Measurements from ENCODE around the gene PRKD2. TPM values are rescaled to one million over a fixed set of nuclear protein-coding genes. Genes with fewer than 3 reads are reported as not detected.

Gene PRKD2
- total RNA-seq, 1 donor from 2014 or later = 63.6 TPM

DNA sequence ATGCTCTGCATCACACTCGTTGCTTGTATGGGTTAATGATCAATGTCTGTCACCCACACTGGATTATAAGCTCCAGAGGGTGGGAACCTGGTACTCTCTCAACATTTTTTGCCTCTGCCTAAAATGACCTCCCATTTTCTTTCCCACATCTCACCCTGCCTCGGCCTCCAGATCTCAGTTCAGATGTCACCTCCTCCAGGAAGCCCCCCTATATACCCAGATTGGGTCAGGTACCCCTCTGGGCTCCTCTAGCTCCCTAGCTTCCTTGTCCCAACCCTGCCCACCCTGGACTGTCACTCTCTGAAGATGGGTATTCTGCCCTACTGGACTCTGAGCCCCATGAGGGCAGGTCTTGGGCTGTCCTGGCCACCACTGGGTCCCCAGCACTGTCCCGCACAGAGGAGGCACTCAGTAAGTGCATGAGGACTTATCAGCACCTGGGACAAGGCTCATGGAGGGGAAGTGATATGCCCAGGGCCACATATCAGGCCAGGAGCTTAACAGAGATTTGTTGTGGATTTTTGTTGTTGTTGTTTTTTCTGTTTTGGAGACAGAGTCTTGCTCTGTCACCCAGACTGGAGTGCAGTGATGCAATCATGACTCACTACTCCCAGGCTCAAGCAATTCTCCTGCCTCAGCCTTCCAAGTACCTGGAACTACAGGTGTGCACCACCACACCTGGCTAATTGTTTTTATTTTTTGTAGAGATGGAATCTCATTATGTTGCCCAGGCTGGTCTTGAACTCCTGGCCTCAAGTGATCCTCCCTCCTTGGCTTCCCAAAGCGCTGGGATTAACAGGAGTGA is 23.8 kb downstream of the PRKD2 start:
- Histone ChIP-seq H3K27me3 (ENCODE audit: control insufficient read depth, insufficient read depth, low read length) (no peaks in the 10 kb centered on the region), H3K36me3 (ENCODE audit: control insufficient read depth, insufficient read depth, low read length) (peaks cover 11% of the 10 kb centered on the region), H3K4me3 (ENCODE audit: low read depth, low read length) (no peak overlapping the region)
- DNase-seq (ENCODE audit: low read depth) = no peak
- TF ChIP-seq, protein P1, sequence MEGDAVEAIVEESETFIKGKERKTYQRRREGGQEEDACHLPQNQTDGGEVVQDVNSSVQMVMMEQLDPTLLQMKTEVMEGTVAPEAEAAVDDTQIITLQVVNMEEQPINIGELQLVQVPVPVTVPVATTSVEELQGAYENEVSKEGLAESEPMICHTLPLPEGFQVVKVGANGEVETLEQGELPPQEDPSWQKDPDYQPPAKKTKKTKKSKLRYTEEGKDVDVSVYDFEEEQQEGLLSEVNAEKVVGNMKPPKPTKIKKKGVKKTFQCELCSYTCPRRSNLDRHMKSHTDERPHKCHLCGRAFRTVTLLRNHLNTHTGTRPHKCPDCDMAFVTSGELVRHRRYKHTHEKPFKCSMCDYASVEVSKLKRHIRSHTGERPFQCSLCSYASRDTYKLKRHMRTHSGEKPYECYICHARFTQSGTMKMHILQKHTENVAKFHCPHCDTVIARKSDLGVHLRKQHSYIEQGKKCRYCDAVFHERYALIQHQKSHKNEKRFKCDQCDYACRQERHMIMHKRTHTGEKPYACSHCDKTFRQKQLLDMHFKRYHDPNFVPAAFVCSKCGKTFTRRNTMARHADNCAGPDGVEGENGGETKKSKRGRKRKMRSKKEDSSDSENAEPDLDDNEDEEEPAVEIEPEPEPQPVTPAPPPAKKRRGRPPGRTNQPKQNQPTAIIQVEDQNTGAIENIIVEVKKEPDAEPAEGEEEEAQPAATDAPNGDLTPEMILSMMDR (IDR thresholded peaks at IDR 0.05; ENCODE audit: insufficient read depth, low read length, poor library complexity, severe bottlenecking) = no peak

DNA sequence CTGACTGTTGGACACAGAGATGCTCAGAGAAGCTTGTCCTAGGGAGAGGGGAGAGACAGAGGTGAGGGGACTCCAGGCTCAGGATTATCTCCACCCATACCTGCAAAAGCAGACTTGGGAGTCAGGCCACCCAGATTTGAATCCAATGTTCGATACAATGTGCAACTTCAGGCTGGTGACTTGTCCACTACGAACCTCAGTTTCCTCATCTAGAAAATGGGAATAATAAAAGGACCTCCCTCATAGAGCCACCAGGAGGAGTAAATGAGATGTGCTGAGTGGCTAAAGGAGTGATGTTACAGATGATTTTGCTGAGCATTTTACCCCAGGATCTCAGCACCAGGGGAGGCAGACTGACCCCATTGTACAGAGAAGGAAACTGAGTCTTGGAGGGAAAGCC is 25.0 kb downstream of the PRKD2 start:
- peaks cover 11% of the 10 kb centered on the region for H3K36me3 ChIP-seq (ENCODE audit: control insufficient read depth, insufficient read depth, low read length)
- H3K4me3 ChIP-seq (ENCODE audit: low read depth, low read length) = no peak overlapping the region
- TF ChIP-seq, protein P1 (IDR thresholded peaks at IDR 0.05; ENCODE audit: insufficient read depth, low read length, poor library complexity, severe bottlenecking) = no peak
- DNase-seq (ENCODE audit: low read depth) = no peak
- no peaks in the 10 kb centered on the region for H3K27me3 ChIP-seq (ENCODE audit: control insufficient read depth, insufficient read depth, low read length)

DNA sequence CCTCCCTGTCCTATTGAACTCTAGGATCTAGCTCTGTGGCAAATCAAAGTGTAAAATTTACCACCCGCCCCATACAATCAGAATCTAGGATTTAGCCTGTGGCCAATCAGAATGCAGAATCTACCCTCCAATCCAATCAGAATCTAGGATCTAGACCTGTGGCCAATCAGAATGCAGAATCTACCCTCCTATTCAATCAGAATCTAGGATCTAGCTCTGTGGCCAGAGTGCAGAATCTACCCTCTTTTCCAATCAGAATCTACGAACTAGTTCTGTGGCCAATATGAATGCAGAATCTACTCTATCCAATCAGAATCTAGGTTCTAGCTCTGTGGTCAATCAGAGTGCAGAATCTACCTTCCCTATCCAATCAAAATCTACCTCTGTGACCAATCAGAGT is 25.8 kb downstream of the PRKD2 start:
- Histone ChIP-seq H3K36me3 (ENCODE audit: control insufficient read depth, insufficient read depth, low read length) (peaks cover 10% of the 10 kb centered on the region), H3K27me3 (ENCODE audit: control insufficient read depth, insufficient read depth, low read length) (no peaks in the 10 kb centered on the region), H3K4me3 (ENCODE audit: low read depth, low read length) (no peak overlapping the region)
- TF ChIP-seq, protein P1 (IDR thresholded peaks at IDR 0.05; ENCODE audit: insufficient read depth, low read length, poor library complexity, severe bottlenecking) = no peak
- no peak for DNase-seq (ENCODE audit: low read depth)

DNA sequence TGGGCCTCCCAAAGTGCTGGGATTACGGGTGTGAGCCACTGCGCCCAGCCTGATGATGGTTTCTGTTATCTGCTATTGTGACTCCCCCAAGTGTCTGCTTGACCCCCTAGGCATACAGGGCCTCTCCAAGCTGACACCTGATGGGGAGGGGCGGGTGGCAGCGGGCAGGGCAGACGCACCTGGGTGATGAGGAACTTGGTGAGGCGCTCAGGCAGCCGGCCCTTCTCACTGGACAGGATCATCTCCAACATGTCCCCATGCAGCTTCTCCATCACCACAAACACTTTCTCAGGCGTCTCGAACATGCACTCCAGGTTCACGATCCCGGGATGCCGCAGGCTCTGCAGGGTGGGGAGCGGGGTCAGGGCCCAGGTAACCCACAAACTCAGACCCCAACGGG is 27.6 kb downstream of the PRKD2 start:
- no peak for DNase-seq (ENCODE audit: low read depth)
- H3K36me3 ChIP-seq (ENCODE audit: control insufficient read depth, insufficient read depth, low read length) = peaks cover 10% of the 10 kb centered on the region
- TF ChIP-seq, protein P1 (IDR thresholded peaks at IDR 0.05; ENCODE audit: insufficient read depth, low read length, poor library complexity, severe bottlenecking) = no peak

DNA sequence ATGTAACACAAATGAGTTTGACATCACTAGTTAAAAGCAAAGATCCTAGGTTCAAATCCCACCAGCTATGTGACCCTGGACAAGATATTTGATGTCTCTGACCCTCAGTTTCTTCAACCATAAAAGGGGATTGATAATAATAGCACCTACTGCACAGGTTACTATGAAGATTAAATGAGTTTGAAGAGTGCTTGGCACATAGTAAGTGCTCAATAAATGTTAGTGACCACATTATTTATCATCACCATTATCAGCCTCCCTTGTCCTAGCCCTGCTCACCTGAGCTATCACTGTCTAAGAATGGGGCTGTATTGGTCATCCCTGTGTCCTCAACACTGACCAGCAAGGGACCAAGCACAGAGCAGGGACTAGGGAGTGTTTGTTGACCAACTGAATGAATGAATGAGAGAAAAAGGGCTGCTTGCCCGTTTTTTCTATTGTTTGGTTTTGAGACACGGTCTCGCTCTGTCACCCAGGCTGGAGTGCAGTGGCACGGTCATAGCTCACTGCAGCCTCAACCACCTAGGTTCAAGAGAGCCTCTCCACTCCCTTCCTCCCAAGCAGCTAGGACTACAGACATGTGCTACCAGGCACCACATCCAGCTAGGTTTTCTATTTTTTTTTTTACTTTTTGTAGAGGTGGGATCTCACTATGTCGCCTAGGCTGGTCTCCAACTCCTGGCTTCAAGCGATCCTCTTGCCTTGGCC is 29.3 kb downstream of the PRKD2 start:
- no peak for DNase-seq (ENCODE audit: low read depth)
- TF ChIP-seq, protein P1 (IDR thresholded peaks at IDR 0.05; ENCODE audit: insufficient read depth, low read length, poor library complexity, severe bottlenecking) = no peak
- H3K27me3 ChIP-seq (ENCODE audit: control insufficient read depth, insufficient read depth, low read length) = no peaks in the 10 kb centered on the region
- no peak overlapping the region for H3K4me3 ChIP-seq (ENCODE audit: low read depth, low read length)
- peaks cover 10% of the 10 kb centered on the region for H3K36me3 ChIP-seq (ENCODE audit: control insufficient read depth, insufficient read depth, low read length)

More for the DNA sequence above, 27.6 kb downstream of the PRKD2 start:
- Histone ChIP-seq H3K4me3 (ENCODE audit: low read depth, low read length) (no peak overlapping the region), H3K27me3 (ENCODE audit: control insufficient read depth, insufficient read depth, low read length) (no peaks in the 10 kb centered on the region)

All from kidney epithelial cell (primary cell).